Stimulated activated CD8-positive, alpha-beta memory T cell treated with anti-CD3 and anti-CD28 coated beads, Interleukin-7, amount 100 ng/mL, for 24 hours (primary cell): ENCODE measurements around the gene GAB2.

Source experiments
- DNase-seq: peaks from one replicate; pipeline ENCODE4 v3.0.0-alpha.2; 2020; ENCODE audit warnings: low read depth

GAB2 gene

DNA sequence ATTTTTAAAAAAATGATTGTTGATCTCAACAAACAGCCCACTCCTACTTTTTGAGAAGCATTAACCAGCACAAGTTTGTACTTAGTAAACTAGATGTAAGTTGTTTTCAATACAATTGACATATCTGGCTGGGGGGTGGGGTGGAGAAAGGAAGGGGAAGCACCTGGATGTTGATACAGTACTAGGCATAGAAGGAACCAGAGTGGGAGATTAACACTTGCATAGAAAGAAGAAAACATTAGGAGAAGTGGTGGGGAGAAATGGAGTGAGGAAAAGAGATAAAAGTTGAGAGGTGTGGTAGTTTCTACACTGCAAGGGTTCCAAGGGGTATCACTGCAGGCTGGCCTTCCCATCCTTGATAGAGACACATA, 10.6 kb upstream of the GAB2 start:
- no peak for DNase-seq

GRCh38 chr11:78427615-78428265, 10.1 kb upstream of the GAB2 start:
- DNase-seq: no peak

- DNase-seq: no peak
Observed at GRCh38 chr11:78426845-78427244, 9.2 kb upstream of the GAB2 start.

- DNase-seq: no peak
Observed at GRCh38 chr11:78425399-78426070, 7.9 kb upstream of the GAB2 start.

DNA sequence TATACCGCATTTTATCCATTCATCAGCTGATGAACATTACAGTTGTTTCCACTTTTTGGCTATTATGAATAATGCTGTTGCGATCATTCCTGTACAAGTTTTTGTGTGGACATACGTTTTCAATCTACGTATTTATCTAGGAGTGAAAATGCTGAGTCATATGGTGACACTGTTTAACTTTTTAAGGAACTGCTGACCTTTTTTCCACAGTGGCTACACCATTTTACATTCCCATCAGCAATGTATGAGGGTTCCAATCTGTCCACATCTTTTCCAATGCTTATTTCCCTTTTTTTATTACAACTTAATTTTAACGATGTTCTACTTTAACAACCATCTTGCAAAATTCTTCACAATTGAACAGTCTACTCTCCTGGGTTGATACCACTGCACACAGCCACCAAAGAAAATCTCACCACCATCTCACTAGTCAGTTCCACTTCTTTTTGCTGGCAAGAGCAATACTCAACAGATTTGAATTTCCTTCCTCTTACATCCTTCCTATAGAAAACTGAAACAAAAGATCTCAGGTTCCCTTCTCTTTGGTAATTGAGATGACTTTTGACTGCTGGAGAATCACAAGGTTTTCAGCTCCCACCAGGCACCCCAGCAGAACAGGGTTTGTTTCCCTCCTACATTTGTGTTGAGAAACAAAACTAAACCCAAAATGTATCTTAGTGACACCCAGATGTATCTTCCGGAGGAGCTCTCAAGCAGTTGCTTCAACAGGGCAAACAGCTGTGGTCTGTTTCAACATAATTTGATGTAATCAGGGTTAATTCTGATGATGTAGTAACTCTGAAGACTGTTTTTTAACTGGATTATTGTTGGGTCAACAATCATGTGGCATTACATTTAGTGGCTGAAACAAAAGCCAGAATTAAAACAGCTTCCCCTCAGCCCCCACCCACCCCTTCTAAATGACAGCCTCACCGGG, 7.0 kb upstream of the GAB2 start:
- DNase-seq: no peak

DNA sequence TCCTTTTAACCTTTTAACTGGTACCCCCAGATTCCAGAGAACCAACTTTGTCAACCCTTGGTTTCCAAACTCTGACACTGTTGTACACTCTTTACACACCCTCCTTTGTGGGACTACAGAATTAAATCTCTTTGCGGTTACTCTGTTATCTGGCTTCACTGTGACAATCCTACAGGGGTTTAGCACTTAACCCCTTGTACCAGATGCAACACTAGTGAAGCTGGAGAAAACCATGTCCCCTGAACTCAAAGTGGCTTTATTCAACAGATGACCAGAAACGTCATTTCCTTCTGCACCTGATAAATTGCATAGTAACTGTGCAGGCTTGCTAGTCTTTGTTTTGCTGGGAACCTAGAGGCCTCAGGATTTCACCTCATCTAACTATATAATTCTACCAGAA, 5.6 kb upstream of the GAB2 start:
- DNase-seq: no peak

GRCh38 chr11:78420796-78421209, 3.2 kb upstream of the GAB2 start:
- peak; percentile 41 for DNase-seq

GRCh38 chr11:78420255-78420764, 2.7 kb upstream of the GAB2 start:
- peak; percentile 38 for DNase-seq

DNA sequence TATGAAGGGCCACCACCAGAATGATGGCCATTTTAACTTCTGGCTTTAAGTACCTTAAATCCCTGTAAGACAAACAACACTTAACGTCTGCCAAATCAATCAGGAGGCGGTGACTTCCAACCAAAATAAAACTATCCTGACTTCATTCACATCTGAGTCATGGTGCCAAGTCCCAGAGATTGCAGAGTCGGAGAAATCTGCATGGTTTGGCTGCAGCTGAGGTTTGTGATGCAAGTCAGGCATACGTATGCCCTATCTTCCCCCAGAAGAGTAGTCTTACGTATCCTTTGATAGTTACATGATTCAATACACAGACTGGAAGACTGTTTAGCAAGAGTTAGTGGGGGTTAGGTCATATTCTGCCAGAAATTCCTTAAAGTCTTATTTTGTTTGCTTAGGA, 1.7 kb upstream of the GAB2 start:
- DNase-seq: no peak

GRCh38 chr11:78418584-78419211, 1.1 kb upstream of the GAB2 start:
- no peak for DNase-seq

DNA sequence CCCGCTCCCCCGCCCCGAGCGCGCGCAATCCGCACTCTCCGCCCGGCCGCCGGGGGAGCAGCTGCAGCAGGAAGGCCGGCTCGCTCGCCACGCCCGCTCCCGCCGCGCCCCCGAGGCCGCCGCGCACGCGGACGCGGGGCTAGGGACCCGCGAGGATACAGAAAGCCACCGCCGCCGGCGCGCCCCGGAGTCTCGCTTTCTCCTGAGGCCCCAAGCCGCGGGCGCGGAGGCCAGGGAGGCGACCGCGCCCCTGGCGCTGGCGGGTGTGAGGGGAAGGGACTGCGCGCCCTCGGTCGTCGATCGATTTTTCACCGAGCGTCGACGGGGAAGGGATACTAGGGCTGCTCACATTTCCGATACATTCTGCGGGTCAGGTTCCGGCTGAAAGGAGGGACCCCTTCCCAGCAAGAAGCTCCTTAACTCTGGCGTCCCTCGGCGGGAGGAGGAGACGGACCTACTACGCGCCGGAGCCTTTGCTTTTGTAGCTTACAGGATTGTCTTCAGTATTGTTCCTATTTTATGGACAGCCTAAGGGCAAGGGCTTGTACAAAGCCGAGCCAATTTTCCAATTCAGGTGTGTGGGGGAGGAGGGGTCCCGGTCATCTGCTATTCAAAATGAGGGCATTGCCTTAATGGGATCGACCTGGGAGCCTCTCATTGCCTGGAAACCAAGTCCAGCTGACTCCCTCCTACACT, 416 bp upstream of the GAB2 start:
- DNase-seq: peak; percentile 42

- peak; percentile 50 for DNase-seq
Observed at GRCh38 chr11:78416285-78417174, 1.1 kb downstream of the GAB2 start.

GRCh38 chr11:78415338-78415737, 2.3 kb downstream of the GAB2 start:
- DNase-seq: no peak

DNA sequence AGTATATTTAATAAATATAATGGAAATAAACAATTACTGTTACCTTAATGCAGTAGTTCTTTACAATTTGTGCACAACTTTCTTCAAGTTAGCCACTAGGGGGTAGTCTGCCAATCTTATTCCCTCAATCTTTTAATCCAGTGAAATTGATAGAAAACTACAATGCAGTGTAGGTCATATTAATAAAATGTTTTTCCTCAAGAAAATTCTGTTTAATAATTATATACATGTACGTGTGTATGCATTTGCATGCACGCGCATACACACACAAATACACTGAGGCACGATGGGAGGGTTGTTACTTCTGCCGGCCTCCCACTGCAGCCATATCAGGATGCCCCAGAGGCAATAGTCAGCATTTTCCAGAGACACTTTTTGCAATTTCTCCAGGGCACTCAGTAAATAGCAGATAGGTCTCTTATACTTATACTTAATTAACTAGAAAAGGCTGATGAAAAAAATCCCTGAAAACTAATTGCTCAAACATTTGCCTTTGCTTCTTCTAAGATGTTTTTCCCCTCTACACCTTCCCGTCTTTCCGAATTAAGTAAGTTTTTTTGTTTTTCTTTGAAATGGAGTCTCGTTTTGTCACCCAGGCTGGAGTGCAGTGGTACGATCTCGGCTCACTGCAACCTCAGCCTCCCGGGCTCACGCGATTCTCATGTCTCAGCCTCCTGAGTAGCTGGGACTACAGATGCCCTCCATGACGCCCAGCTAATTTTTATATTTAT, 3.1 kb downstream of the GAB2 start:
- DNase-seq: no peak

- no peak for DNase-seq
Observed at GRCh38 chr11:78408619-78409018, 9.0 kb downstream of the GAB2 start.

DNA sequence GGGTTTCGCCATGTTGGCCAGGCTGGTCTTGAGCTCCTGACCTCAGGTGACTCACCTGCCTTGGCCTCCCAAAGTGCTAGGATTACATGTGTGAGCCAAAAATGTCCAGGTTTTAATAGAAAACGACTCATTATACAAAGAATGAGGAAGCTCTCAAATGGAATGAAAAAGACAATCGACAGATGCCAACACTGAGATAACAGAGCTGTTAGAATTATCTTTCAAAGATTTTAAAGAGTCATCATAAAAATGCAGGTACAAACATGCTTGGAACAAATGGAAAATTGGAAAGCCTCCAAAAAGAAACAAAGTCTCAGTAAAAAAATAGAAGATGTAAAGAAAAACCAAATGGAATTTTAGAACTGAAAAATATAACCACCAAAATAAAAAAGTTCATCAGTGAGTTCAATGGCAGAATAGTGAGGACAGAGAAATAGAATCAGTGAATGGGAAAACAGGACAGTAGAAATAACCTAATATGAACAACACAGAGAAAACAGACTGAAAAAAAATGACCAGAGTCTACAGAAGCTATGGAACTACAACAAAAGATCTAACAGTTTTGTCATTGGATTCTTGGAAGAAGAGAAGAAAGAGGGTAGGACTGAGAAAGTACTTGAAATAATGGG, 10.9 kb downstream of the GAB2 start:
- no peak for DNase-seq

GRCh38 chr11:78405805-78406204, 11.8 kb downstream of the GAB2 start:
- no peak for DNase-seq

- no peak for DNase-seq
Observed at GRCh38 chr11:78403781-78404180, 13.8 kb downstream of the GAB2 start.

GRCh38 chr11:78402847-78403246, 14.8 kb downstream of the GAB2 start:
- DNase-seq: no peak
